HFFc6 (cell line): ENCODE data around the gene DPH6. TPM values are rescaled to one million over a fixed set of nuclear protein-coding genes. Genes with fewer than 3 reads are reported as not detected.

Experiments used
- DNase-seq: peaks from one replicate; pipeline ENCODE4 v3.0.0-alpha.2; 2018
- H3K27ac Mint-ChIP-seq: 2 replicates; pipeline ENCODE4 v1.8.0; 2020; ENCODE audit warnings: mild to moderate bottlenecking, mixed read lengths
- H3K27me3 Mint-ChIP-seq: 2 replicates; pipeline ENCODE4 v1.8.0; 2021; ENCODE audit warnings: mild to moderate bottlenecking, moderate library complexity, mixed read lengths; ENCODE audit not compliant: insufficient read depth
- H3K36me3 Mint-ChIP-seq: 2 replicates; pipeline ENCODE4 v1.8.0; 2021; ENCODE audit warnings: low read depth, mixed read lengths
- H3K4me1 Mint-ChIP-seq: 2 replicates; pipeline ENCODE4 v1.8.0; 2020; ENCODE audit warnings: low read depth, mixed read lengths
- H3K4me3 Mint-ChIP-seq: 2 replicates; pipeline ENCODE4 v1.8.0; 2020; ENCODE audit warnings: mild to moderate bottlenecking, moderate library complexity, mixed read lengths
- H3K9me3 Mint-ChIP-seq: 2 replicates; pipeline ENCODE4 v1.8.0; 2020; ENCODE audit warnings: mild to moderate bottlenecking, mixed read lengths
- total RNA-seq, 6 experiments: library from RNA; stranded (reverse); fragmentation: NEBNext Ultra II Directional; extraction: Animal tissue kit (Norgen Biotek cat#: 25700); gene quantifications; 2 replicates in 1 of 6; 3 replicates in 5 of 6; pipeline ENCODE4 v1.2.3, GENCODE V29; 2021
- TF ChIP-seq, protein P1 (sequence below): fragments of 200-600 bp; sonication (generic); IDR thresholded peaks from 2 replicates; pipeline ENCODE4 v1.5.0; 2021; ENCODE audit warnings: antibody characterized with exemption, mild to moderate bottlenecking

Gene DPH6
- total RNA-seq, 6 experiments from 2014 or later = 8.9 to 14.8 (median 12.1) TPM

GRCh38 chr15:35540021-35540420, 5.9 kb downstream of the DPH6 start:
- Mint-ChIP-seq H3K4me3 (peak overlapping the region; percentile 27), H3K27ac (peak overlapping the region; percentile 62), H3K36me3 (peaks cover 6% of the 10 kb centered on the region), H3K27me3 (no peaks in the 10 kb centered on the region; the same call in 1 of the 2 replicates), H3K9me3 (no peaks in the 10 kb centered on the region), H3K4me1 (peaks cover 42% of the 10 kb centered on the region)
- TF ChIP-seq, protein P1, sequence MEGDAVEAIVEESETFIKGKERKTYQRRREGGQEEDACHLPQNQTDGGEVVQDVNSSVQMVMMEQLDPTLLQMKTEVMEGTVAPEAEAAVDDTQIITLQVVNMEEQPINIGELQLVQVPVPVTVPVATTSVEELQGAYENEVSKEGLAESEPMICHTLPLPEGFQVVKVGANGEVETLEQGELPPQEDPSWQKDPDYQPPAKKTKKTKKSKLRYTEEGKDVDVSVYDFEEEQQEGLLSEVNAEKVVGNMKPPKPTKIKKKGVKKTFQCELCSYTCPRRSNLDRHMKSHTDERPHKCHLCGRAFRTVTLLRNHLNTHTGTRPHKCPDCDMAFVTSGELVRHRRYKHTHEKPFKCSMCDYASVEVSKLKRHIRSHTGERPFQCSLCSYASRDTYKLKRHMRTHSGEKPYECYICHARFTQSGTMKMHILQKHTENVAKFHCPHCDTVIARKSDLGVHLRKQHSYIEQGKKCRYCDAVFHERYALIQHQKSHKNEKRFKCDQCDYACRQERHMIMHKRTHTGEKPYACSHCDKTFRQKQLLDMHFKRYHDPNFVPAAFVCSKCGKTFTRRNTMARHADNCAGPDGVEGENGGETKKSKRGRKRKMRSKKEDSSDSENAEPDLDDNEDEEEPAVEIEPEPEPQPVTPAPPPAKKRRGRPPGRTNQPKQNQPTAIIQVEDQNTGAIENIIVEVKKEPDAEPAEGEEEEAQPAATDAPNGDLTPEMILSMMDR = no peak
- DNase-seq = no peak

DNA sequence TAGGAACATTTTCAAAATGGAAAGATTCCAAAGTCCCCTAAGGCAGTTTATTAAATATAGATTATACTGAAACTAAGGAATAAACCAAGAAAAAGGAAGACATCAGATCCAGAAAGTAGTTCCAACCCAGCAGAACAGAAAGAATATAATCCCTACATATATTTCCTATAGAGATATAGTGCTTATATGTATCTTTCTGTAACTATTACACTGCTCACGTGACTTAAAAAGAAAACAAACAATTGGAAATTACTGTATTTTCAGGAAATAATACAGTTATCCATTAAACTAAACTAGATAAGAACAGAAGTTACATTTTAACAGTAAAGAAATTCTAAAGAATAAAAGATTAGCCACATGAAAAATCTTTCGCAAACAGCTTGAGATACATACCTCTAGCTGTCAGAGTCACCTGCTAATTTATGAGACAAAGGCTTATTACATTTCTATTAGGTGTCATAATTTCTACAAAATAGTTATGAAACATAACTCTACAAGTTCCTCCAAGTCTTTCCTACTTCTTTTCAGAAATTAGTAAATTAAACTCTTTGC, 10.5 kb downstream of the DPH6 start:
- Mint-ChIP-seq H3K9me3 (no peaks in the 10 kb centered on the region), H3K27ac (no peak overlapping the region), H3K36me3 (peaks cover 30% of the 10 kb centered on the region), H3K4me3 (no peak overlapping the region), H3K27me3 (no peaks in the 10 kb centered on the region; the same call in 1 of the 2 replicates), H3K4me1 (peaks cover 32% of the 10 kb centered on the region)
- DNase-seq = no peak
- TF ChIP-seq, protein P1 = no peak

DNA sequence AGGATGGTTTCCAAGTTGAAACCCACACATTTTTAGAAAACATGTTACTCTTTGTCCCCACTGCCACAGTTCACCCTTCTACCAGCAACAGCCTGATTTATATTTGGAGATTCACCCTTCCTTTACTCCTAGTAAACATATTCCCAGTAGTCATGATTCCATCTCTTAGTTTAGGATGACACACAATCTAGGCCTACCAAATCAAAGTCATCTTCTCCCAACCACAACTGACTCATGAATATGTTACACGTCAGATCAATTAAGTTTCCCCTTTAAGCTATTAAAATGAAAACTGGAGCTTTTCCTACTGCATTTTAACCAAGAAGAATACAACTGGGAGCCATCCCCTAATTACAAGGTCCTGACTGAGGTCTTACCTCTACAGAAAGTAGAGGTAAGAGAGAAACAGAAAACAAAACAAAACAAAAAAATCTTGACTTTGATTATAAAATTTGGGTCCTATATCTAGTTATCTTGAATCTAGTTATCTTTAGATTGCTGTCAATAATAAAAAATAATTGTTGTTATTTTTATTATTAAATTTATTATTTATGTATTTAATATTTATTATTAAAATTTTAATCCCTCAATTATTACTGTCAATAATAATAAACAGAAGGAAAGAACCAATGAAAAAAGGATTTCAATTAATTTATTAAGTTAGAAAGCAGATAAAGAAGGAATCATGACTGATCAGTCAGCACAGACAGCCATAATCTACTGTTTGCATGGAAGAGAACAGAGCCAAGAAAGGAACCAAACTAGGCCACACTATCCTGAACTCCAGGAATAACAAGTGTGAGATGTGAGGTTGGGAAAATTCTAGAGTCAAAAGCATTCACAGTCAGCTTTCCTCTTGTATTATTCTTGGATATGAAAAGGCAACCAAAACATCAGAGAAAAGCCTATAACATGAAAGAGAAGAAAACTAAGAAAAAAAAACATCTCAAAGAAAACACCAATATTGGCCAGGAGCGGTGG, 12.5 kb downstream of the DPH6 start:
- DNase-seq = peak; percentile 81
- Mint-ChIP-seq H3K27ac (peak overlapping the region; percentile 71; the same call in 1 of the 2 replicates), H3K9me3 (no peaks in the 10 kb centered on the region), H3K4me3 (no peak overlapping the region), H3K27me3 (no peaks in the 10 kb centered on the region; the same call in 1 of the 2 replicates), H3K4me1 (peaks cover 21% of the 10 kb centered on the region), H3K36me3 (peaks cover 46% of the 10 kb centered on the region)
- TF ChIP-seq, protein P1 = no peak

GRCh38 chr15:35530698-35531097, 15.3 kb downstream of the DPH6 start:
- H3K4me3 Mint-ChIP-seq = no peak overlapping the region

DNA sequence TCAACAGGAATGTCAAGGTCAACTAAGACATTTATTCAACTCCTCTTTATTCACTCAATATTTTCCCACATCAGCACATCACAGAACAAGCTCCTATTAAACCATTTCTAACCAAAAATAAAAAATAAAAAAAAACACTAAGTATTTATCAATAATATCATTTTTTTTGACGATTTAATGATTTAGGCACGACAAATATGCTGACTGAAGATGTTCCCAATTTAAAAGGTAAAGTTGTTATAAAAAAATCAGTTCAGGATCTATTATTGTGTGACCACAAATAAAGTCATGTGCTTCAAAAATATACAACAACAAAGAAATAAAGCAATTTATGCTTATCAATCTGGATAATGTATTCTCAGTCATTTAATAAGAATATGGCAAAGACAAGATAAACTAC, 16.2 kb downstream of the DPH6 start:
- H3K4me3 Mint-ChIP-seq = no peak overlapping the region
- no peaks in the 10 kb centered on the region for H3K9me3 Mint-ChIP-seq
- H3K27ac Mint-ChIP-seq = no peak overlapping the region
- DNase-seq = no peak
- H3K36me3 Mint-ChIP-seq = peaks cover 38% of the 10 kb centered on the region
- H3K27me3 Mint-ChIP-seq = no peaks in the 10 kb centered on the region
- peaks cover 21% of the 10 kb centered on the region for H3K4me1 Mint-ChIP-seq
- TF ChIP-seq, protein P1 = no peak

More at GRCh38 chr15:35530698-35531097, 15.3 kb downstream of the DPH6 start:
- Mint-ChIP-seq H3K27ac (no peak overlapping the region), H3K4me1 (peaks cover 21% of the 10 kb centered on the region), H3K27me3 (no peaks in the 10 kb centered on the region), H3K9me3 (no peaks in the 10 kb centered on the region), H3K36me3 (peaks cover 41% of the 10 kb centered on the region)
- TF ChIP-seq, protein P1 = no peak
- no peak for DNase-seq
